HepG2 (cell line): ENCODE measurements around the gene KCNG4. TPM values are rescaled to one million over a fixed set of nuclear protein-coding genes. Genes with fewer than 3 reads are reported as not detected.
A peak's percentile ranks its signal among the peaks of the same experiment; 100 is the strongest.

Source experiments
- ATAC-seq: fragments of 200-7000 bp; cut with Tn5 transposase; 3 replicates; pipeline ENCODE4 v1.9.1; 2020; ENCODE audit warnings: mild to moderate bottlenecking, moderate library complexity
- BruUV-seq: library from RNA; stranded (reverse); fragments of 400-500 nt; replicated peaks from 2 replicates; lab custom pipeline; 2021; lab: Mats Ljungman, UMichigan
- CTCF ChIA-PET: fragments of 300-600 bp; formaldehyde crosslinking; extraction: SDS; loops from one replicate; lab custom pipeline; 2021; ENCODE audit warnings: low total read pairs, inconsistent platforms, low intra/inter-chr PET ratio; lab: Yijun Ruan, JAX
- POLR2A ChIA-PET: fragments of 350-600 bp; sonication (Branson Sonifier 250); formaldehyde crosslinking; loops from one replicate; lab custom pipeline; 2020; ENCODE audit warnings: antibody characterized with exemption, inconsistent platforms; lab: Yijun Ruan, JAX
- DNase-seq: peaks from one replicate; pipeline ENCODE4 v3.0.0-alpha.2; 2015; ENCODE audit warnings: low spot score
- FAIRE-seq: peaks from 3 replicates; lab custom pipeline; 2011; peaks lifted over from hg19 to GRCh38; lab: Jason Lieb, UNC
- H2AFZ ChIP-seq: one replicate; pipeline ENCODE4 v1.6.1; 2011; ENCODE audit warnings: low read length, inconsistent platforms
- H3K27ac ChIP-seq: fragments of 300-600 bp; 3 replicates; pipeline ENCODE4 v1.8.0; 2011; ENCODE audit warnings: mixed run types, mild to moderate bottlenecking, mixed read lengths, low read length, inconsistent platforms; ENCODE audit not compliant: insufficient read depth; ENCODE audit errors: extremely low read length
- H3K27me3 ChIP-seq, 2 experiments: fragments of 200-600 bp in 1 of 2; 2 replicates in 1 of 2; 3 replicates in 1 of 2; pipeline versions ENCODE4 v1.6.0 to v1.8.0; 2011; ENCODE audit warnings: low read length in 2 of 2, mild to moderate bottlenecking in 2 of 2, moderate library complexity in 2 of 2, inconsistent platforms in 1 of 2; ENCODE audit not compliant: insufficient read depth in 2 of 2, control insufficient read depth in 1 of 2
- H3K36me3 ChIP-seq, 2 experiments: fragments of 200-600 bp in 1 of 2; replicated peaks in 1 of 2; 2 replicates in 1 of 2; 3 replicates in 1 of 2; pipeline versions ENCODE4 v1.5.1 to v1.8.0; 2011; ENCODE audit warnings: low read length in 2 of 2, inconsistent platforms in 1 of 2; ENCODE audit not compliant: insufficient read depth in 2 of 2, control insufficient read depth in 1 of 2
- H3K4me1 ChIP-seq: 2 replicates; pipeline ENCODE4 v1.5.1; 2012; ENCODE audit warnings: low read length, inconsistent platforms; ENCODE audit not compliant: insufficient read depth
- H3K4me2 ChIP-seq: 2 replicates; pipeline ENCODE4 v1.6.0; 2011; ENCODE audit warnings: low read depth, low read length, inconsistent platforms
- H3K4me3 ChIP-seq, 3 experiments: fragments of 200-600 bp in 1 of 3; sonication (generic), shearing (Covaris generic) in 1 of 3; replicated peaks in 1 of 3; 2 replicates each; pipeline ENCODE4 v1.5.1; 2011 to 2016; ENCODE audit warnings: low read length in 3 of 3, inconsistent platforms in 2 of 3, low read depth in 2 of 3, mild to moderate bottlenecking in 2 of 3, control low read depth in 1 of 3, mixed read lengths in 1 of 3; ENCODE audit not compliant: insufficient read depth in 1 of 3
- H3K79me2 ChIP-seq: one replicate; pipeline ENCODE4 v1.6.1; 2011; ENCODE audit warnings: low read length, inconsistent platforms; ENCODE audit not compliant: insufficient read depth
- H3K9ac ChIP-seq: 2 replicates; pipeline ENCODE4 v1.6.0; 2011; ENCODE audit warnings: mild to moderate bottlenecking, low read depth, low read length, inconsistent platforms; ENCODE audit not compliant: insufficient read depth
- H3K9me3 ChIP-seq: 2 replicates; pipeline ENCODE4 v1.5.1; 2012; ENCODE audit warnings: mild to moderate bottlenecking, low read length
- H4K20me1 ChIP-seq: 2 replicates; pipeline ENCODE4 v1.6.0; 2011; ENCODE audit warnings: inconsistent platforms, mild to moderate bottlenecking, low read length, moderate library complexity; ENCODE audit not compliant: insufficient read depth
- ATF1 ChIP-seq: IDR thresholded peaks from 2 replicates; pipeline ENCODE4 v1.6.1; 2016; ENCODE audit warnings: mild to moderate bottlenecking, control low read depth
- ELF3 ChIP-seq: IDR thresholded peaks from 2 replicates; pipeline ENCODE4 v1.6.1; 2016; ENCODE audit warnings: missing genetic modification reagents, missing compliant biosample characterization
- FOXP1 ChIP-seq, 2 experiments: fragments of 450-650 bp in 1 of 2; IDR thresholded peaks; 2 replicates each; pipeline ENCODE4 v1.6.1; 2017 to 2018; ENCODE audit warnings: antibody characterized with exemption in 1 of 2
- MED1 ChIP-seq: sonication (generic); formaldehyde crosslinking; IDR thresholded peaks from 2 replicates; pipeline ENCODE4 v1.4.0; 2020; ENCODE audit warnings: missing genetic modification reagents
- MTF2 ChIP-seq: sonication (generic); formaldehyde crosslinking; IDR thresholded peaks from 2 replicates; pipeline ENCODE4 v1.5.0; 2020; ENCODE audit warnings: missing genetic modification reagents, borderline replicate concordance
- RBM22 ChIP-seq: fragments of 200-400 bp; formaldehyde crosslinking; optimal IDR thresholded peaks from 2 replicates; pipeline ENCODE3; 2017; ENCODE audit warnings: mild to moderate bottlenecking, low read length, moderate library complexity
- RFX5 ChIP-seq: IDR thresholded peaks from 2 replicates; pipeline ENCODE4 v1.6.1; 2011; ENCODE audit warnings: low read depth, low read length, improper control_type of control experiment
- SNRNP70 ChIP-seq: fragments of 200-400 bp; formaldehyde crosslinking; IDR thresholded peaks from 2 replicates; pipeline ENCODE4 v1.6.1; 2017; ENCODE audit warnings: mild to moderate bottlenecking, low read depth, low read length, moderate library complexity
- SRSF1 ChIP-seq: fragments of 200-400 bp; formaldehyde crosslinking; optimal IDR thresholded peaks from 2 replicates; pipeline ENCODE3; 2017; ENCODE audit warnings: mild to moderate bottlenecking, low read depth, low read length, moderate library complexity
- ZNF292 ChIP-seq: sonication (generic); formaldehyde crosslinking; IDR thresholded peaks from 2 replicates; pipeline ENCODE4 v1.8.1; 2022; ENCODE audit warnings: mild to moderate bottlenecking, low read depth, missing genetic modification reagents, borderline replicate concordance
- ZNF570 ChIP-seq: sonication (generic); formaldehyde crosslinking; IDR thresholded peaks from 2 replicates; pipeline ENCODE4 v1.4.0; 2020; ENCODE audit warnings: mild to moderate bottlenecking, missing genetic modification reagents, borderline replicate concordance
- WGBS: methylation state at CpG from one replicate; pipeline ENCODE4 v1.1.6; 2017; ENCODE audit warnings: low lambda C conversion rate; 5-methylcytosine and 5-hydroxymethylcytosine counted together
- in situ Hi-C: cut with HindIII; loops from 2 replicates; pipeline ENCODE4 v1.10.0; 2017; ENCODE audit warnings: low pct_unique_long_range_greater_than_20kb; ENCODE audit not compliant: extremely low pct_ligation_motif_present
- intact Hi-C: fragments of 100-400 bp; cut with micrococcal nuclease; formaldehyde crosslinking; loops from one replicate; pipeline ENCODE4 v1.10.0; 2022; ENCODE audit not compliant: unreplicated experiment
- polyA plus RNA-seq, 8 experiments: library from polyadenylated mRNA; depleted of rRNA in 3 of 8; stranded (reverse) in 7 of 8; unstranded in 1 of 8; fragments of >200 nt; fragmentation: Illumina TruSeq in 4 of 8; extraction: Trizol in 4 of 8; gene quantifications; 2 replicates each; pipeline versions ENCODE4 v1.2.1 to v1.2.3, GENCODE V29; 2011 to 2016; ENCODE audit warnings: low read depth in 4 of 8, missing spikeins in 1 of 8, mixed read lengths in 1 of 8; ENCODE audit not compliant: insufficient read depth in 1 of 8
- total RNA-seq, 5 experiments: library from RNA; depleted of rRNA; stranded (reverse); fragments of >200 nt; fragmentation: Illumina TruSeq; extraction: Trizol; gene quantifications; 2 replicates each; pipeline ENCODE4 v1.2.3, GENCODE V29; 2016; ENCODE audit warnings: low read depth in 1 of 5
- TF ChIP-seq, protein P1 (sequence below): sonication (generic); formaldehyde crosslinking; IDR thresholded peaks from 2 replicates; pipeline ENCODE4 v1.9.0; 2021; ENCODE audit warnings: mild to moderate bottlenecking, missing genetic modification reagents
- TF ChIP-seq, protein P2 (sequence below): sonication (generic); formaldehyde crosslinking; IDR thresholded peaks from 2 replicates; pipeline ENCODE4 v1.5.1; 2020; ENCODE audit warnings: missing genetic modification reagents, mild to moderate bottlenecking, borderline replicate concordance

Gene KCNG4
- total and polyA plus RNA-seq, 2 of the 13 experiments (the other 11 are each of a cell fraction or from before 2014, with no cell fraction given): not detected

DNA sequence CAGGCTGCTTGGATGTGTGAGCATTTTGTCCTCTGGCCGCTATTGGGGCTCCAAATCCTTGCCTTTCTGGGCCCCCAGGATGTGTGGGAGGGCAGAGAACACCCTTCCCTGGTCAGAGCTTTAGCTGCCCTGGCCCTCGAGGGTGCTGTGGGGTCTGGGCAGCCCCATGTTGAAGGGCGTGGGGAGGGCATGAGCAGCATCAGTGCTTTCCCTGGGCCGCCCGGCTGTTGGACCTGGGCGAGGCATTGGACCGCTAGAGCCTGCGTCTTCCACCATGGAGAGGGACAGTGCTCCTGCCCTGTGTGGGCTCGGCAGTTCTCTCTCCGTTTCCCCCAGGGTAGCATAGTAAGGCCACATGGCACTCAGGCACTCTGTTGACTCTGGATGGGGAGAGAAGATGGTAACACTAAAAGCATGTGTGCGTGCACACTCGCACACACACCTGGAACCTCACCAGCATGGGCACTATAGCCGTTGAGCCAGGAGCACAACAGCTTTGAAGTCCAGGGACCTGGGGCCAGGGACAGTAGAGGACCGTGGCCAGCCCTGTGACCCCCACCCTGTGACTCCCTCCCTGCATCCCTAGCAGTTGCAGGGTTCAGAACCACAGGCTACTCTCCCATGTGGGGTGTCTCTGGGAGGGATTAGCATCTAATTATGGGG is 42.2 kb downstream of the KCNG4 start:
- POLR2A ChIA-PET: no interaction called here
- DNase-seq (no peak), ATAC-seq (peak; percentile 8; the same call in 2 of the 3 replicates), FAIRE-seq (no peak)
- Histone ChIP-seq H3K79me2 (no peaks in the 10 kb centered on the region), H3K27ac (no peak overlapping the region), H3K4me1 (no peaks in the 10 kb centered on the region), H3K9me3 (no peaks in the 10 kb centered on the region), H3K4me3 (no peak overlapping the region), H3K4me2 (no peak overlapping the region), H3K27me3 (peaks cover 25 to 81% of the 10 kb centered on the region in 2 experiments; a peak in 4 of 5 replicates), H2AFZ (no peak overlapping the region), H3K36me3 (no peaks in the 10 kb centered on the region), H4K20me1 (no peaks in the 10 kb centered on the region), H3K9ac (no peak overlapping the region)
- no TSS peak for BruUV-seq
- intact Hi-C loops: loop anchor here (5.0 kb wide), 1 partner anchor 535 kb away; no protein-coding TSS in a partner anchor
- WGBS: 63% methylated on average over 8 of the region's 14 CpGs
- CTCF ChIA-PET: no interaction called here
- in situ Hi-C loops: loop anchor here (25.0 kb wide), 1 partner anchor 235 kb away; the partner anchor contains the start of genes NECAB2 and OSGIN1
- TF ChIP-seq FOXP1 (IDR thresholded peaks at IDR 0.05) (no peak), FOXP1 (CRISPR knock-in tag; IDR thresholded peaks at IDR 0.05) (no peak), RFX5 (no peak), SNRNP70 (no peak), ZNF570 (no peak), ATF1 (CRISPR knock-in tag) (no peak), ZNF292 (CRISPR knock-in tag) (no peak), MED1 (no peak), RBM22 (no peak), MTF2 (CRISPR knock-in tag) (no peak), ELF3 (no peak), SRSF1 (no peak)
- TF ChIP-seq, protein P1, sequence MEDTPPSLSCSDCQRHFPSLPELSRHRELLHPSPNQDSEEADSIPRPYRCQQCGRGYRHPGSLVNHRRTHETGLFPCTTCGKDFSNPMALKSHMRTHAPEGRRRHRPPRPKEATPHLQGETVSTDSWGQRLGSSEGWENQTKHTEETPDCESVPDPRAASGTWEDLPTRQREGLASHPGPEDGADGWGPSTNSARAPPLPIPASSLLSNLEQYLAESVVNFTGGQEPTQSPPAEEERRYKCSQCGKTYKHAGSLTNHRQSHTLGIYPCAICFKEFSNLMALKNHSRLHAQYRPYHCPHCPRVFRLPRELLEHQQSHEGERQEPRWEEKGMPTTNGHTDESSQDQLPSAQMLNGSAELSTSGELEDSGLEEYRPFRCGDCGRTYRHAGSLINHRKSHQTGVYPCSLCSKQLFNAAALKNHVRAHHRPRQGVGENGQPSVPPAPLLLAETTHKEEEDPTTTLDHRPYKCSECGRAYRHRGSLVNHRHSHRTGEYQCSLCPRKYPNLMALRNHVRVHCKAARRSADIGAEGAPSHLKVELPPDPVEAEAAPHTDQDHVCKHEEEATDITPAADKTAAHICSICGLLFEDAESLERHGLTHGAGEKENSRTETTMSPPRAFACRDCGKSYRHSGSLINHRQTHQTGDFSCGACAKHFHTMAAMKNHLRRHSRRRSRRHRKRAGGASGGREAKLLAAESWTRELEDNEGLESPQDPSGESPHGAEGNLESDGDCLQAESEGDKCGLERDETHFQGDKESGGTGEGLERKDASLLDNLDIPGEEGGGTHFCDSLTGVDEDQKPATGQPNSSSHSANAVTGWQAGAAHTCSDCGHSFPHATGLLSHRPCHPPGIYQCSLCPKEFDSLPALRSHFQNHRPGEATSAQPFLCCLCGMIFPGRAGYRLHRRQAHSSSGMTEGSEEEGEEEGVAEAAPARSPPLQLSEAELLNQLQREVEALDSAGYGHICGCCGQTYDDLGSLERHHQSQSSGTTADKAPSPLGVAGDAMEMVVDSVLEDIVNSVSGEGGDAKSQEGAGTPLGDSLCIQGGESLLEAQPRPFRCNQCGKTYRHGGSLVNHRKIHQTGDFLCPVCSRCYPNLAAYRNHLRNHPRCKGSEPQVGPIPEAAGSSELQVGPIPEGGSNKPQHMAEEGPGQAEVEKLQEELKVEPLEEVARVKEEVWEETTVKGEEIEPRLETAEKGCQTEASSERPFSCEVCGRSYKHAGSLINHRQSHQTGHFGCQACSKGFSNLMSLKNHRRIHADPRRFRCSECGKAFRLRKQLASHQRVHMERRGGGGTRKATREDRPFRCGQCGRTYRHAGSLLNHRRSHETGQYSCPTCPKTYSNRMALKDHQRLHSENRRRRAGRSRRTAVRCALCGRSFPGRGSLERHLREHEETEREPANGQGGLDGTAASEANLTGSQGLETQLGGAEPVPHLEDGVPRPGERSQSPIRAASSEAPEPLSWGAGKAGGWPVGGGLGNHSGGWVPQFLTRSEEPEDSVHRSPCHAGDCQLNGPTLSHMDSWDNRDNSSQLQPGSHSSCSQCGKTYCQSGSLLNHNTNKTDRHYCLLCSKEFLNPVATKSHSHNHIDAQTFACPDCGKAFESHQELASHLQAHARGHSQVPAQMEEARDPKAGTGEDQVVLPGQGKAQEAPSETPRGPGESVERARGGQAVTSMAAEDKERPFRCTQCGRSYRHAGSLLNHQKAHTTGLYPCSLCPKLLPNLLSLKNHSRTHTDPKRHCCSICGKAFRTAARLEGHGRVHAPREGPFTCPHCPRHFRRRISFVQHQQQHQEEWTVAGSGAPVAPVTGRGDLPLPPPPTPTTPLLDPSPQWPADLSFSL (CRISPR knock-in tag): no peak
- TF ChIP-seq, protein P2, sequence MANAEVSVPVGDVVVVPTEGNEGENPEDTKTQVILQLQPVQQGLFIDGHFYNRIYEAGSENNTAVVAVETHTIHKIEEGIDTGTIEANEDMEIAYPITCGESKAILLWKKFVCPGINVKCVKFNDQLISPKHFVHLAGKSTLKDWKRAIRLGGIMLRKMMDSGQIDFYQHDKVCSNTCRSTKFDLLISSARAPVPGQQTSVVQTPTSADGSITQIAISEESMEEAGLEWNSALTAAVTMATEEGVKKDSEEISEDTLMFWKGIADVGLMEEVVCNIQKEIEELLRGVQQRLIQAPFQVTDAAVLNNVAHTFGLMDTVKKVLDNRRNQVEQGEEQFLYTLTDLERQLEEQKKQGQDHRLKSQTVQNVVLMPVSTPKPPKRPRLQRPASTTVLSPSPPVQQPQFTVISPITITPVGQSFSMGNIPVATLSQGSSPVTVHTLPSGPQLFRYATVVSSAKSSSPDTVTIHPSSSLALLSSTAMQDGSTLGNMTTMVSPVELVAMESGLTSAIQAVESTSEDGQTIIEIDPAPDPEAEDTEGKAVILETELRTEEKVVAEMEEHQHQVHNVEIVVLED (CRISPR knock-in tag): no peak
